Mesangial cell (primary cell): Measurements from ENCODE around the gene STK24. TPM values are rescaled to one million over a fixed set of nuclear protein-coding genes. Genes with fewer than 3 reads are reported as not detected.

Experiments used
- total RNA-seq: library from RNA; depleted of rRNA; stranded (reverse); fragments of >200 nt; gene quantifications from 2 replicates; pipeline ENCODE4 v1.2.3, GENCODE V29; 2015

The STK24 gene
- total RNA-seq, result 86.0 and 94.7 TPM in 2 replicates

DNA sequence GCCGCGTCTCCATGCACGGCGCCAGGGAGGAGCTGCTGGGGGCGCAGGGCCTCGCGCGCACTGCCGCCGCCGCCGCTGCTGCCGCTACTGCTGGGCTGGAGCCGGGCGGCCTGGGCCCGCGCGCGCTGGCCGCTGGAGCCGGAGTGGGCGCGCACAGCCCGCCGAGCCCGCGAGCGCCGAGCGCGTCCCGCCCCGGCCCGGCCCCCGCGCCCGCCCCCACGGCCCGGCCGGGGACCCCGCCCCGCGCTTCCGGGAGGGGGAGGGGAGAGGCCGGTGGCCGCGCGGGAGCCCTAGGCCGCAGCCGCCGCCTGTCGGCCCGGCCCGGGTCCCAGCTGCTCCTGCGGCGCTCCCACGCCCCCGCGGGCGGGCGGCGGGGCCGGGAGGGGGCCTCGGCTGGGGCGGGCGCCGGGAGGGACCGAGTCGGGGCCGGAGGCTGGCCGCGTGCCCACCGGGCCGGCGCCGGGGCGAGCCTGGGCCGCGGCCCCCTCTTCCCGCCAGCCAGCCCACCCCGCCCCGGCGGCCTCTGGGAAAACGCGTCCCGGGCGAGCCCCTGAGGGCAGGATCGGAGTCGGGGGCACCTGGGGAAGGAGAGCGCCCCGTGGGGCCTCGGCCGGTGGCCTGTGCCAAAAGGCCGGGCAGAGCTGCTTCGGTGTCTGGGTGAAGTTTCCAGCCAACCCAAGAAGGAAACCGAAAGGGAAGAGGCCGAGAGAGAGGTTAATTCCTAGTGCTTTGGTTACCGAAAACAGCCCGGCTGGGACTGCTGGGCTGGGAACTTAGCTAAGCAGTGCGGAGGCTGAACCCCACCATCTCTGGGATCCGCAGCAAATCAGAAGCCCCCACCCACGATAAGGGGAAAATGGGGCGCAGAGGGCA lies at the start of gene STK24:
TSS of gene STK24 (minus strand) at position 145 of the 873 bp plus-strand sequence. CDS start 321 bp downstream, outside the sequence.

Other genes starting within 250 kb of the STK24 start
- gene SLC15A1, start 175.6 kb upstream of the STK24 start, total RNA-seq, result 0.13 and 0.16 TPM in 2 replicates